Hepatocyte (in vitro differentiated cells): Measurements from ENCODE around the gene PLEKHD1.

Experiments used
- CTCF ChIP-seq: fragments of 200-600 bp; sonication (generic); IDR thresholded peaks from 2 replicates; pipeline ENCODE4 v1.5.1; 2016; ENCODE audit warnings: antibody characterized with exemption, mild to moderate bottlenecking; ENCODE audit not compliant: poor library complexity
- EZH2 ChIP-seq: fragments of 200-600 bp; sonication (generic); IDR thresholded peaks from 2 replicates; pipeline ENCODE4 v1.6.1; 2016; ENCODE audit warnings: antibody characterized with exemption, mild to moderate bottlenecking, borderline replicate concordance

- TF ChIP-seq EZH2 (no peak), CTCF (peak; percentile 87)
Measured at GRCh38 chr14:69460093-69460701, 24.3 kb upstream of the PLEKHD1 start.
